Skin epidermis (tissue), 12 donors: Measurements from ENCODE around the gene DIS3L2.
"Not testable (repeated sequence)": the region's sequence is repeated elsewhere in the genome, so short reads cannot be mapped to it uniquely, and the experiment has no call there.

Source experiments
- H3K27ac ChIP-seq, 21 experiments: fragments of 200-600 bp; sonication (generic) in 11 of 21; one replicate each; pipeline ENCODE4 v1.5.0; 2020; ENCODE audit warnings: mild to moderate bottlenecking in 3 of 21, inconsistent platforms in 2 of 21, moderate library complexity in 2 of 21
- H3K4me3 ChIP-seq, 7 experiments: fragments of 200-600 bp; sonication (generic) in 2 of 7; one replicate each; pipeline ENCODE4 v1.5.0; 2020; ENCODE audit warnings: inconsistent platforms in 2 of 7, mild to moderate bottlenecking in 2 of 7, moderate library complexity in 1 of 7

DIS3L2 gene

GRCh38 chr2:231928481-231928880, 33.0 kb upstream of the DIS3L2 start:
- Histone ChIP-seq H3K4me3 (no peak overlapping the region), H3K27ac (no peak overlapping the region)

- Histone ChIP-seq H3K4me3 (no peak overlapping the region), H3K27ac (no peak overlapping the region)
These were observed 32.4 kb upstream of the DIS3L2 start for GRCh38 chr2:231928901-231929725.

- Histone ChIP-seq H3K27ac (no peak overlapping the region), H3K4me3 (no peak overlapping the region)
These were observed 31.4 kb upstream of the DIS3L2 start for GRCh38 chr2:231929961-231930592.

- no peak overlapping the region for H3K27ac ChIP-seq
- no peak overlapping the region for H3K4me3 ChIP-seq
These were observed 30.8 kb upstream of the DIS3L2 start for GRCh38 chr2:231930593-231931281.

GRCh38 chr2:231931481-231931915, 30.0 kb upstream of the DIS3L2 start:
- no peak overlapping the region for H3K27ac ChIP-seq
- no peak overlapping the region for H3K4me3 ChIP-seq

GRCh38 chr2:231932711-231932970, 28.9 kb upstream of the DIS3L2 start:
- H3K27ac ChIP-seq: no peak overlapping the region
- no peak overlapping the region for H3K4me3 ChIP-seq

GRCh38 chr2:231932985-231933915, 28.3 kb upstream of the DIS3L2 start:
- no peak overlapping the region for H3K27ac ChIP-seq

GRCh38 chr2:231933916-231934401, 27.6 kb upstream of the DIS3L2 start:
- Histone ChIP-seq H3K4me3 (no peak overlapping the region), H3K27ac (no peak overlapping the region)

More at GRCh38 chr2:231932985-231933915, 28.3 kb upstream of the DIS3L2 start:
- H3K4me3 ChIP-seq: no peak overlapping the region

GRCh38 chr2:231934441-231935206, 26.9 kb upstream of the DIS3L2 start:
- Histone ChIP-seq H3K4me3 (no peak overlapping the region), H3K27ac (no peak overlapping the region)

GRCh38 chr2:231935207-231935524, 26.3 kb upstream of the DIS3L2 start:
- Histone ChIP-seq H3K4me3 (no peak overlapping the region), H3K27ac (no peak overlapping the region)

- Histone ChIP-seq H3K4me3 (no peak overlapping the region), H3K27ac (no peak overlapping the region)
These were observed 25.7 kb upstream of the DIS3L2 start for GRCh38 chr2:231935815-231936214.

- no peak overlapping the region for H3K4me3 ChIP-seq
- no peak overlapping the region for H3K27ac ChIP-seq
These were observed 25.0 kb upstream of the DIS3L2 start for GRCh38 chr2:231936491-231936890.

- H3K4me3 ChIP-seq: no peak overlapping the region
- H3K27ac ChIP-seq: no peak overlapping the region
These were observed 24.5 kb upstream of the DIS3L2 start for GRCh38 chr2:231937057-231937456.

GRCh38 chr2:231939022-231939421, 22.5 kb upstream of the DIS3L2 start:
- Histone ChIP-seq H3K4me3 (no peak overlapping the region), H3K27ac (no peak overlapping the region)

- H3K4me3 ChIP-seq: no peak overlapping the region
- H3K27ac ChIP-seq: no peak overlapping the region
These were observed 20.7 kb upstream of the DIS3L2 start for GRCh38 chr2:231940795-231941194.

- Histone ChIP-seq H3K27ac (no peak overlapping the region), H3K4me3 (no peak overlapping the region)
These were observed 19.8 kb upstream of the DIS3L2 start for GRCh38 chr2:231941673-231942072.

- H3K4me3 ChIP-seq: no peak overlapping the region
- H3K27ac ChIP-seq: no peak overlapping the region
These were observed 19.3 kb upstream of the DIS3L2 start for GRCh38 chr2:231942180-231942579.

- no peak overlapping the region for H3K27ac ChIP-seq
- H3K4me3 ChIP-seq: no peak overlapping the region
These were observed 15.2 kb upstream of the DIS3L2 start for GRCh38 chr2:231946241-231946814.

- not testable (repeated sequence) for H3K4me3 ChIP-seq, H3K27ac ChIP-seq
These were observed 14.4 kb upstream of the DIS3L2 start for GRCh38 chr2:231947112-231947511.
